IMR-90 (cell line): ENCODE data around the gene CDC42BPG. TPM values are rescaled to one million over a fixed set of nuclear protein-coding genes. Genes with fewer than 3 reads are reported as not detected.

ENCODE experiments used
- ATAC-seq: fragments of 200-7000 bp; cut with Tn5 transposase; 2 replicates; pipeline ENCODE4 v1.9.1; 2020; ENCODE audit warnings: low read depth, mild to moderate bottlenecking, moderate library complexity
- BruUV-seq: library from RNA; stranded (reverse); fragments of 400-500 nt; replicated peaks from 2 replicates; lab custom pipeline; 2021; lab: Mats Ljungman, UMichigan
- CTCF ChIA-PET: fragments of 300-600 bp; formaldehyde crosslinking; extraction: SDS; loops from one replicate; lab custom pipeline; 2021; ENCODE audit warnings: antibody characterized with exemption; lab: Yijun Ruan, JAX
- POLR2A ChIA-PET: fragments of 300-600 bp; sonication (Branson Sonifier 250); formaldehyde crosslinking; loops from one replicate; lab custom pipeline; 2022; ENCODE audit warnings: antibody characterized with exemption; ENCODE audit not compliant: unreplicated experiment; lab: Charles Lee
- DNase-seq: peaks from one replicate; pipeline ENCODE4 v3.0.0; 2013
- H2AFZ ChIP-seq: replicated peaks from 2 replicates; pipeline ENCODE3; 2013; ENCODE audit warnings: low read length, mild to moderate bottlenecking; ENCODE audit not compliant: poor library complexity
- H2AK5ac ChIP-seq: 2 replicates; pipeline ENCODE4 v1.6.1; 2013; ENCODE audit warnings: low read depth, low read length, inconsistent platforms
- H2AK9ac ChIP-seq: replicated peaks from 2 replicates; pipeline ENCODE3; 2013; ENCODE audit warnings: mild to moderate bottlenecking, low read depth, low read length, moderate library complexity; ENCODE audit not compliant: poor library complexity
- H2BK120ac ChIP-seq: 2 replicates; pipeline ENCODE4 v1.6.1; 2013; ENCODE audit warnings: low read depth, low read length, inconsistent platforms
- H2BK15ac ChIP-seq: 3 replicates; pipeline ENCODE4 v1.6.1; 2013; ENCODE audit warnings: low read depth, low read length, inconsistent platforms
- H2BK20ac ChIP-seq: 2 replicates; pipeline ENCODE4 v1.6.1; 2013; ENCODE audit warnings: low read depth, mild to moderate bottlenecking, inconsistent platforms, low read length, moderate library complexity
- H2BK5ac ChIP-seq: 2 replicates; pipeline ENCODE4 v1.6.1; 2013; ENCODE audit warnings: mild to moderate bottlenecking, low read depth, low read length, inconsistent platforms; ENCODE audit not compliant: poor library complexity, severe bottlenecking
- H3K14ac ChIP-seq: replicated peaks from 2 replicates; pipeline ENCODE4 v1.6.1; 2013; ENCODE audit warnings: low read depth, low read length, inconsistent platforms
- H3K18ac ChIP-seq: 2 replicates; pipeline ENCODE4 v1.6.1; 2013; ENCODE audit warnings: low read depth, low read length, control low read depth
- H3K23ac ChIP-seq: 2 replicates; pipeline ENCODE4 v1.6.1; 2013; ENCODE audit warnings: low read depth, low read length, inconsistent platforms
- H3K27ac ChIP-seq: 2 replicates; pipeline ENCODE4 v1.5.1; 2013; ENCODE audit warnings: mild to moderate bottlenecking, control low read depth, low read length; ENCODE audit not compliant: insufficient read depth
- H3K27me3 ChIP-seq: 2 replicates; pipeline ENCODE4 v1.6.1; 2013; ENCODE audit warnings: low read length; ENCODE audit not compliant: control insufficient read depth, insufficient read depth
- H3K36me3 ChIP-seq: 2 replicates; pipeline ENCODE4 v1.6.1; 2013; ENCODE audit warnings: low read length, mixed read lengths; ENCODE audit not compliant: control insufficient read depth, insufficient read depth
- H3K4ac ChIP-seq: 2 replicates; pipeline ENCODE4 v1.6.1; 2013; ENCODE audit warnings: low read depth, low read length, inconsistent platforms
- H3K4me1 ChIP-seq: 2 replicates; pipeline ENCODE4 v1.6.1; 2013; ENCODE audit warnings: low read length, mixed read lengths; ENCODE audit not compliant: control insufficient read depth, insufficient read depth
- H3K4me2 ChIP-seq: 2 replicates; pipeline ENCODE4 v1.6.1; 2013; ENCODE audit warnings: low read depth, mild to moderate bottlenecking, control low read depth, low read length, moderate library complexity
- H3K4me3 ChIP-seq: 2 replicates; pipeline ENCODE4 v1.5.1; 2013; ENCODE audit warnings: low read depth, mild to moderate bottlenecking, control low read depth, low read length, moderate library complexity; ENCODE audit not compliant: insufficient read depth
- H3K56ac ChIP-seq: 2 replicates; pipeline ENCODE4 v1.6.1; 2013; ENCODE audit warnings: low read length, inconsistent platforms; ENCODE audit not compliant: insufficient read depth; ENCODE audit errors: extremely low read depth
- H3K79me1 ChIP-seq, 2 experiments: 2 replicates each; pipeline ENCODE4 v1.6.1; 2013; ENCODE audit warnings: low read length in 2 of 2, inconsistent platforms in 1 of 2, low read depth in 1 of 2
- H3K9ac ChIP-seq: 2 replicates; pipeline ENCODE4 v1.6.1; 2013; ENCODE audit warnings: low read depth, low read length, control low read depth
- H3K9me1 ChIP-seq: 2 replicates; pipeline ENCODE4 v1.6.1; 2013; ENCODE audit warnings: low read length, inconsistent platforms; ENCODE audit not compliant: insufficient read depth
- H3K9me3 ChIP-seq: 2 replicates; pipeline ENCODE4 v1.6.1; 2013; ENCODE audit warnings: low read length; ENCODE audit not compliant: control insufficient read depth, insufficient read depth
- H4K20me1 ChIP-seq: 2 replicates; pipeline ENCODE4 v1.6.1; 2013; ENCODE audit warnings: low read length, inconsistent platforms; ENCODE audit not compliant: insufficient read depth
- H4K5ac ChIP-seq: 2 replicates; pipeline ENCODE4 v1.6.1; 2013; ENCODE audit warnings: mild to moderate bottlenecking, low read depth, low read length, control low read depth
- H4K8ac ChIP-seq, 2 experiments: 2 replicates each; pipeline ENCODE4 v1.6.1; 2013; ENCODE audit warnings: low read depth in 2 of 2, low read length in 2 of 2, control low read depth in 1 of 2, inconsistent platforms in 1 of 2
- H4K91ac ChIP-seq: 2 replicates; pipeline ENCODE4 v1.6.1; 2013; ENCODE audit warnings: low read depth, low read length, inconsistent platforms; ENCODE audit not compliant: insufficient read depth
- BHLHE40 ChIP-seq: fragments of 150-350 bp; IDR thresholded peaks from 2 replicates; pipeline ENCODE4 v1.6.1; 2016; ENCODE audit warnings: mild to moderate bottlenecking, low read depth, low read length
- CEBPB ChIP-seq: IDR thresholded peaks from 2 replicates; pipeline ENCODE4 v1.6.1; 2012; ENCODE audit warnings: low read depth, low read length, improper control_type of control experiment
- RAD21 ChIP-seq: IDR thresholded peaks from 2 replicates; pipeline ENCODE4 v1.6.1; 2012; ENCODE audit warnings: low read length, improper control_type of control experiment
- RFX5 ChIP-seq: IDR thresholded peaks from 2 replicates; pipeline ENCODE4 v1.8.0; 2012; ENCODE audit warnings: low read depth, mild to moderate bottlenecking, low read length, moderate library complexity
- WGBS, 2 experiments: methylation state at CpG; one replicate each; pipeline versions ENCODE4 v1.1.5 to v1.1.7; 2013; ENCODE audit warnings: missing lambda C conversion rate in 2 of 2; ENCODE audit not compliant: insufficient read length in 1 of 2; ENCODE audit errors: extremely low coverage in 2 of 2; 5-methylcytosine and 5-hydroxymethylcytosine counted together
- dilution Hi-C: fragments of 300-500 bp; cut with HindIII; formaldehyde crosslinking; loops from one replicate; pipeline ENCODE4 v1.14.3; 2018; ENCODE audit warnings: low sequenced_read_pairs; ENCODE audit not compliant: unreplicated experiment
- in situ Hi-C: fragments of 300-500 bp; cut with MboI; formaldehyde crosslinking; loops from 3 replicates; pipeline ENCODE4 v1.14.3; 2019; ENCODE audit warnings: low sequenced_read_pairs, inconsistent platforms, mixed read lengths
- intact Hi-C: fragments of 100-400 bp; cut with micrococcal nuclease; formaldehyde crosslinking; loops from 2 replicates; pipeline ENCODE4 v1.10.0; 2022
- polyA plus RNA-seq, 3 experiments: library from polyadenylated mRNA; depleted of rRNA; stranded (reverse); fragments of >200 nt; gene quantifications; 2 replicates each; pipeline ENCODE4 v1.2.3, GENCODE V29; 2012; ENCODE audit warnings: low replicate concordance in 1 of 3
- total RNA-seq: library from RNA; depleted of rRNA; stranded (reverse); fragments of >200 nt; gene quantifications from 2 replicates; pipeline ENCODE4 v1.2.3, GENCODE V29; 2012
- TF ChIP-seq, protein P1 (sequence below): conservative IDR thresholded peaks from 2 replicates; pipeline ENCODE4 v1.5.1; 2012; ENCODE audit warnings: mild to moderate bottlenecking, low read depth, low read length, improper control_type of control experiment
- TF ChIP-seq, protein P2 (sequence below): fragments of 150-350 bp; IDR thresholded peaks from 2 replicates; pipeline ENCODE4 v1.6.1; 2017; ENCODE audit warnings: mild to moderate bottlenecking, antibody characterized with exemption, low read length, low read depth

Gene CDC42BPG
- total and polyA plus RNA-seq, 2 of the 4 experiments (the other 2 are of a cell fraction) = under 0.01 to 0.12 TPM

- H3K27ac ChIP-seq = peak overlapping the region; percentile 4; the same call in 1 of the 2 replicates
- H4K91ac ChIP-seq = no peak overlapping the region
- no TSS peak for BruUV-seq
- H2AK9ac ChIP-seq = peak overlapping the region; percentile 15
- ChIA-PET POLR2A (interaction anchor here (1.6 kb wide), 1 partner anchor 28 kb away, joined by 6 read pairs; no protein-coding TSS in a partner anchor), CTCF (interaction anchor here (1.4 to 3.1 kb wide), 2 partner anchors 19 to 44 kb away, joined by 4 to 14 read pairs; no protein-coding TSS in a partner anchor)
- H3K9me3 ChIP-seq = no peaks in the 10 kb centered on the region
- no peak overlapping the region for H3K14ac ChIP-seq
- H2AK5ac ChIP-seq = peak overlapping the region; percentile 56
- no peak overlapping the region for H3K4me3 ChIP-seq
- H3K56ac ChIP-seq = no peak overlapping the region
- no peak overlapping the region; the same call in 1 of the 2 replicates for H4K5ac ChIP-seq
- intact Hi-C loops = loop anchor here (5.0 kb wide), 1 partner anchor 148 kb away; the partner anchor contains the start of gene BATF2
- no peak for ATAC-seq
- TF ChIP-seq, protein P1, sequence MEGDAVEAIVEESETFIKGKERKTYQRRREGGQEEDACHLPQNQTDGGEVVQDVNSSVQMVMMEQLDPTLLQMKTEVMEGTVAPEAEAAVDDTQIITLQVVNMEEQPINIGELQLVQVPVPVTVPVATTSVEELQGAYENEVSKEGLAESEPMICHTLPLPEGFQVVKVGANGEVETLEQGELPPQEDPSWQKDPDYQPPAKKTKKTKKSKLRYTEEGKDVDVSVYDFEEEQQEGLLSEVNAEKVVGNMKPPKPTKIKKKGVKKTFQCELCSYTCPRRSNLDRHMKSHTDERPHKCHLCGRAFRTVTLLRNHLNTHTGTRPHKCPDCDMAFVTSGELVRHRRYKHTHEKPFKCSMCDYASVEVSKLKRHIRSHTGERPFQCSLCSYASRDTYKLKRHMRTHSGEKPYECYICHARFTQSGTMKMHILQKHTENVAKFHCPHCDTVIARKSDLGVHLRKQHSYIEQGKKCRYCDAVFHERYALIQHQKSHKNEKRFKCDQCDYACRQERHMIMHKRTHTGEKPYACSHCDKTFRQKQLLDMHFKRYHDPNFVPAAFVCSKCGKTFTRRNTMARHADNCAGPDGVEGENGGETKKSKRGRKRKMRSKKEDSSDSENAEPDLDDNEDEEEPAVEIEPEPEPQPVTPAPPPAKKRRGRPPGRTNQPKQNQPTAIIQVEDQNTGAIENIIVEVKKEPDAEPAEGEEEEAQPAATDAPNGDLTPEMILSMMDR = peak; percentile 33; the same call in 1 of the 2 replicates
- TF ChIP-seq RFX5 = no peak
- TF ChIP-seq BHLHE40 = no peak
- TF ChIP-seq CEBPB = no peak
- peak; percentile 26; the same call in 1 of the 2 replicates for TF ChIP-seq RAD21
- TF ChIP-seq, protein P2, sequence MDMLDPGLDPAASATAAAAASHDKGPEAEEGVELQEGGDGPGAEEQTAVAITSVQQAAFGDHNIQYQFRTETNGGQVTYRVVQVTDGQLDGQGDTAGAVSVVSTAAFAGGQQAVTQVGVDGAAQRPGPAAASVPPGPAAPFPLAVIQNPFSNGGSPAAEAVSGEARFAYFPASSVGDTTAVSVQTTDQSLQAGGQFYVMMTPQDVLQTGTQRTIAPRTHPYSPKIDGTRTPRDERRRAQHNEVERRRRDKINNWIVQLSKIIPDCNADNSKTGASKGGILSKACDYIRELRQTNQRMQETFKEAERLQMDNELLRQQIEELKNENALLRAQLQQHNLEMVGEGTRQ = no peak
- peaks cover 11 to 53% of the 10 kb centered on the region in 2 experiments; a peak in 3 of 4 replicates for H3K79me1 ChIP-seq
- DNase-seq = no peak
- peaks cover 16% of the 10 kb centered on the region for H3K36me3 ChIP-seq
- H3K9ac ChIP-seq = no peak overlapping the region
- in situ Hi-C loops = loop anchor here (5.0 to 10.0 kb wide), 2 partner anchors 43 to 155 kb away; no protein-coding TSS in a partner anchor
- H3K23ac ChIP-seq = no peak overlapping the region
- H4K8ac ChIP-seq = peak overlapping the region in 1 of 2 experiments; percentile 21; a peak in 1 of 4 replicates
- H2BK15ac ChIP-seq = no peak overlapping the region; the same call in 2 of the 3 replicates
- no peak overlapping the region for H2BK20ac ChIP-seq
- WGBS, 2 experiments = no CpG with 5 or more reads among the region's 19 CpGs
- H2AFZ ChIP-seq = peak overlapping the region; percentile 17
- dilution Hi-C loops = no loop called here
- H3K18ac ChIP-seq = no peak overlapping the region
- H3K27me3 ChIP-seq = no peaks in the 10 kb centered on the region
- H2BK120ac ChIP-seq = no peak overlapping the region
- H2BK5ac ChIP-seq = no peak overlapping the region
- peaks cover 11% of the 10 kb centered on the region for H3K9me1 ChIP-seq
- peaks cover 5% of the 10 kb centered on the region; the same call in 1 of the 2 replicates for H4K20me1 ChIP-seq
- H3K4me2 ChIP-seq = no peak overlapping the region
- H3K4ac ChIP-seq = peak overlapping the region; percentile 51
- H3K4me1 ChIP-seq = peaks cover 19% of the 10 kb centered on the region
Observed at GRCh38 chr11:64849598-64850356, 5.3 kb upstream of the CDC42BPG start.
